ENCODE data around the gene TUG1.

DNA sequence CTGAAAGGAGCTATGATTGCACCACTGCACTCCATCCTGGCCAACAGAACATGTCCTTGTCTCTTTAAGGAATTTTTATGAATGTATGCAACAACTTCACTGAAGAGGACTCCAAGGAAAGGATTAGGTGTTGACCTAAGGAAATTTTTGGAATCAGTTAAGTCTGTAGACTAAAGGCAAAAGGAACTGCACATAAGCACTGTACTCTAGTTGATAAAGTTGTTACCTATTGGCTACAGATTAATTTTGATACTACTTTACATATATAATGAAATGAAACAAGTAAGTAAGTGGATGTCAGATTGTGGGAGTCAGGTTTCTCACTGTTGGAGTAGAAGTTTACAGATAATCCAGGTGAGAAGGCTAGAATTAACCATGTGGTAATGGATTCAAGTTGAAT lies 36.5 kb downstream of the TUG1 start:
- TF ChIP-seq, protein P1, sequence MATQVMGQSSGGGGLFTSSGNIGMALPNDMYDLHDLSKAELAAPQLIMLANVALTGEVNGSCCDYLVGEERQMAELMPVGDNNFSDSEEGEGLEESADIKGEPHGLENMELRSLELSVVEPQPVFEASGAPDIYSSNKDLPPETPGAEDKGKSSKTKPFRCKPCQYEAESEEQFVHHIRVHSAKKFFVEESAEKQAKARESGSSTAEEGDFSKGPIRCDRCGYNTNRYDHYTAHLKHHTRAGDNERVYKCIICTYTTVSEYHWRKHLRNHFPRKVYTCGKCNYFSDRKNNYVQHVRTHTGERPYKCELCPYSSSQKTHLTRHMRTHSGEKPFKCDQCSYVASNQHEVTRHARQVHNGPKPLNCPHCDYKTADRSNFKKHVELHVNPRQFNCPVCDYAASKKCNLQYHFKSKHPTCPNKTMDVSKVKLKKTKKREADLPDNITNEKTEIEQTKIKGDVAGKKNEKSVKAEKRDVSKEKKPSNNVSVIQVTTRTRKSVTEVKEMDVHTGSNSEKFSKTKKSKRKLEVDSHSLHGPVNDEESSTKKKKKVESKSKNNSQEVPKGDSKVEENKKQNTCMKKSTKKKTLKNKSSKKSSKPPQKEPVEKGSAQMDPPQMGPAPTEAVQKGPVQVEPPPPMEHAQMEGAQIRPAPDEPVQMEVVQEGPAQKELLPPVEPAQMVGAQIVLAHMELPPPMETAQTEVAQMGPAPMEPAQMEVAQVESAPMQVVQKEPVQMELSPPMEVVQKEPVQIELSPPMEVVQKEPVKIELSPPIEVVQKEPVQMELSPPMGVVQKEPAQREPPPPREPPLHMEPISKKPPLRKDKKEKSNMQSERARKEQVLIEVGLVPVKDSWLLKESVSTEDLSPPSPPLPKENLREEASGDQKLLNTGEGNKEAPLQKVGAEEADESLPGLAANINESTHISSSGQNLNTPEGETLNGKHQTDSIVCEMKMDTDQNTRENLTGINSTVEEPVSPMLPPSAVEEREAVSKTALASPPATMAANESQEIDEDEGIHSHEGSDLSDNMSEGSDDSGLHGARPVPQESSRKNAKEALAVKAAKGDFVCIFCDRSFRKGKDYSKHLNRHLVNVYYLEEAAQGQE (IDR thresholded peaks at IDR 0.05): no peak
- TF ChIP-seq SP1 (IDR thresholded peaks at IDR 0.05) (no peak), JUND (IDR thresholded peaks at IDR 0.05) (no peak), HNF4A (conservative IDR thresholded peaks at IDR 0.05) (no peak), RAD21 (IDR thresholded peaks at IDR 0.05) (no peak), YY1 (IDR thresholded peaks at IDR 0.05) (no peak), GABPA (IDR thresholded peaks at IDR 0.05 in 1 of 2, conservative IDR thresholded peaks at IDR 0.05 in 1 of 2) (no peak), RXRA (IDR thresholded peaks at IDR 0.05) (no peak), TAF1 (conservative IDR thresholded peaks at IDR 0.05) (no peak)
- TF ChIP-seq, protein P2, sequence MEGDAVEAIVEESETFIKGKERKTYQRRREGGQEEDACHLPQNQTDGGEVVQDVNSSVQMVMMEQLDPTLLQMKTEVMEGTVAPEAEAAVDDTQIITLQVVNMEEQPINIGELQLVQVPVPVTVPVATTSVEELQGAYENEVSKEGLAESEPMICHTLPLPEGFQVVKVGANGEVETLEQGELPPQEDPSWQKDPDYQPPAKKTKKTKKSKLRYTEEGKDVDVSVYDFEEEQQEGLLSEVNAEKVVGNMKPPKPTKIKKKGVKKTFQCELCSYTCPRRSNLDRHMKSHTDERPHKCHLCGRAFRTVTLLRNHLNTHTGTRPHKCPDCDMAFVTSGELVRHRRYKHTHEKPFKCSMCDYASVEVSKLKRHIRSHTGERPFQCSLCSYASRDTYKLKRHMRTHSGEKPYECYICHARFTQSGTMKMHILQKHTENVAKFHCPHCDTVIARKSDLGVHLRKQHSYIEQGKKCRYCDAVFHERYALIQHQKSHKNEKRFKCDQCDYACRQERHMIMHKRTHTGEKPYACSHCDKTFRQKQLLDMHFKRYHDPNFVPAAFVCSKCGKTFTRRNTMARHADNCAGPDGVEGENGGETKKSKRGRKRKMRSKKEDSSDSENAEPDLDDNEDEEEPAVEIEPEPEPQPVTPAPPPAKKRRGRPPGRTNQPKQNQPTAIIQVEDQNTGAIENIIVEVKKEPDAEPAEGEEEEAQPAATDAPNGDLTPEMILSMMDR (IDR thresholded peaks at IDR 0.05; ENCODE audit: low read depth, low read length, missing input control): no peak
- TF ChIP-seq, protein P3, sequence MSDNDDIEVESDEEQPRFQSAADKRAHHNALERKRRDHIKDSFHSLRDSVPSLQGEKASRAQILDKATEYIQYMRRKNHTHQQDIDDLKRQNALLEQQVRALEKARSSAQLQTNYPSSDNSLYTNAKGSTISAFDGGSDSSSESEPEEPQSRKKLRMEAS (IDR thresholded peaks at IDR 0.05): no peak
- TF ChIP-seq, protein P4, sequence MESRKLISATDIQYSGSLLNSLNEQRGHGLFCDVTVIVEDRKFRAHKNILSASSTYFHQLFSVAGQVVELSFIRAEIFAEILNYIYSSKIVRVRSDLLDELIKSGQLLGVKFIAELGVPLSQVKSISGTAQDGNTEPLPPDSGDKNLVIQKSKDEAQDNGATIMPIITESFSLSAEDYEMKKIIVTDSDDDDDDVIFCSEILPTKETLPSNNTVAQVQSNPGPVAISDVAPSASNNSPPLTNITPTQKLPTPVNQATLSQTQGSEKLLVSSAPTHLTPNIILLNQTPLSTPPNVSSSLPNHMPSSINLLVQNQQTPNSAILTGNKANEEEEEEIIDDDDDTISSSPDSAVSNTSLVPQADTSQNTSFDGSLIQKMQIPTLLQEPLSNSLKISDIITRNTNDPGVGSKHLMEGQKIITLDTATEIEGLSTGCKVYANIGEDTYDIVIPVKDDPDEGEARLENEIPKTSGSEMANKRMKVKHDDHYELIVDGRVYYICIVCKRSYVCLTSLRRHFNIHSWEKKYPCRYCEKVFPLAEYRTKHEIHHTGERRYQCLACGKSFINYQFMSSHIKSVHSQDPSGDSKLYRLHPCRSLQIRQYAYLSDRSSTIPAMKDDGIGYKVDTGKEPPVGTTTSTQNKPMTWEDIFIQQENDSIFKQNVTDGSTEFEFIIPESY (IDR thresholded peaks at IDR 0.05): no peak
- TF ChIP-seq, protein P5, sequence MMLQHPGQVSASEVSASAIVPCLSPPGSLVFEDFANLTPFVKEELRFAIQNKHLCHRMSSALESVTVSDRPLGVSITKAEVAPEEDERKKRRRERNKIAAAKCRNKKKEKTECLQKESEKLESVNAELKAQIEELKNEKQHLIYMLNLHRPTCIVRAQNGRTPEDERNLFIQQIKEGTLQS (IDR thresholded peaks at IDR 0.05): no peak
